ENCODE results near the gene IRF2.

The IRF2 gene

GRCh38 chr4:184406958-184407391 lies 67.4 kb downstream of the IRF2 start:
- no peak for DNase-seq

GRCh38 chr4:184404047-184404446 lies 70.3 kb downstream of the IRF2 start:
- DNase-seq = no peak

GRCh38 chr4:184403384-184403781 lies 71.0 kb downstream of the IRF2 start:
- DNase-seq = no peak

- no peak for DNase-seq
These were observed 71.5 kb downstream of the IRF2 start for GRCh38 chr4:184402740-184403383.

- no peak for DNase-seq
These were observed 72.1 kb downstream of the IRF2 start for GRCh38 chr4:184402239-184402638.

- no peak for DNase-seq
These were observed 72.8 kb downstream of the IRF2 start for GRCh38 chr4:184401397-184402171.

GRCh38 chr4:184400891-184401290 lies 73.5 kb downstream of the IRF2 start:
- no peak for DNase-seq

- DNase-seq = no peak
These were observed 73.9 kb downstream of the IRF2 start for GRCh38 chr4:184400375-184400870.

- DNase-seq = no peak
These were observed 74.8 kb downstream of the IRF2 start for GRCh38 chr4:184399512-184399908.

- no peak for DNase-seq
These were observed 75.4 kb downstream of the IRF2 start for GRCh38 chr4:184398741-184399511.

GRCh38 chr4:184397516-184398163 lies 76.7 kb downstream of the IRF2 start:
- peak; percentile 5 for DNase-seq

GRCh38 chr4:184396570-184397515 lies 77.5 kb downstream of the IRF2 start:
- DNase-seq = no peak

- DNase-seq = no peak
These were observed 78.4 kb downstream of the IRF2 start for GRCh38 chr4:184395971-184396391.

GRCh38 chr4:184395451-184395917 lies 78.9 kb downstream of the IRF2 start:
- DNase-seq = no peak

GRCh38 chr4:184392748-184393559 lies 81.4 kb downstream of the IRF2 start:
- no peak for DNase-seq

GRCh38 chr4:184392316-184392715 lies 82.0 kb downstream of the IRF2 start:
- no peak for DNase-seq

GRCh38 chr4:184389978-184390900 lies 84.1 kb downstream of the IRF2 start:
- DNase-seq = no peak

- DNase-seq = no peak
These were observed 86.2 kb downstream of the IRF2 start for GRCh38 chr4:184388106-184388505.

- no peak for DNase-seq
These were observed 87.0 kb downstream of the IRF2 start for GRCh38 chr4:184387351-184387750.

Data from NCI-H2171 treated with DMSO at 0.1 percent for 48 hours (cell line).